Renal pelvis (tissue), 4 donors: ENCODE results near the gene PRKAG1. TPM values are rescaled to one million over a fixed set of nuclear protein-coding genes. Genes with fewer than 3 reads are reported as not detected.
A peak's percentile ranks its signal among the peaks of the same experiment; 100 is the strongest.

Experiments used
- DNase-seq: peaks from one replicate; pipeline ENCODE4 v3.0.0-alpha.2; 2013
- polyA plus RNA-seq, 3 donors: library from polyadenylated mRNA; unstranded; fragments of 120-200 nt; gene quantifications; one replicate each; pipeline ENCODE4 v1.2.1, GENCODE V29; 2013; ENCODE audit not compliant: insufficient read length in 3 of 3

PRKAG1 gene
- polyA plus RNA-seq, 3 donors: 71.6 to 87.5 (median 83.5) TPM

DNA sequence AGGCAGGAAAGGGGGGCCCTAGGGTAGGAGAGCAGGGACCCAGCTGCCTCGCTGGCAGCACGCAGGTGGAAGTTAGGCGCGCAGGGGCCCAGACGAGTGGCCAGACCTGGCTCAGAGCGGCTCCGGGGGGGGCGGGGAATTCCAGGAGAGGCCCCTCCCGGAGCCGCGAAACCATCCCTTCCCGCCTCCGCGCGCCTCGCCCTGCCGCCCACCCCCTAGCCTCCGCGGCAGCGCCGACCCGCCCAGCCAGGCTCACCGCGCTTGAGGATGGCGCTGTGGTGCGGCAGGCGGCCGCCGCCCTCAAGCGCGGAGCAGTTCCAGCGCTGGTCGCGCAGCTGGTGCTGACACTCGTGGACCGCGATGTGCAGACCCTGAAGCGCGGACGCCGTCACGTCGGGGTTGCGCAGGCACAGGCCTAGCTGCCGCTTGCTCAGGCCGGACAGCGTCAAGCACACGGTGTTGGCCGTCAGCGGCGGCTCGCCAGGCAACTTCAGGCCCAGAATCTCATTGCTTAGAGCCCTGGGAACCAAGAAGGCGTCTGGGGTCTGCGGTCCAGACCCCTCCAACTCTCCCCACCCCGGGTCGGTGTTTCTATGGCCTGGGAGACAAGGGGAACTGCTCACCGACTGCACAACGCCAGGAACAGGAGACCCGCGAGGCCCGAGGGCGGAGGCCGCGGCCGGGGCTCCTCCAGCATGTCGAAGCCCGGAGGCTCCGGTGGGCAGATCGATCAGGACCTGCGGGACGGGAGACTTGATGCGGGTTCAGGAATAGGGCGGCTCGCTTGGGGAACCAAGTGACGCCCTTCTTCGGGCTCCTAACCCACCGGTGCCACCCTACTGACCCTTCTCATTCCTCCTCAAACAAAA is 48.5 kb downstream of the PRKAG1 start:
- no peak for DNase-seq

- DNase-seq: no peak
These were observed 49.3 kb downstream of the PRKAG1 start for GRCh38 chr12:48969160-48969771.

DNA sequence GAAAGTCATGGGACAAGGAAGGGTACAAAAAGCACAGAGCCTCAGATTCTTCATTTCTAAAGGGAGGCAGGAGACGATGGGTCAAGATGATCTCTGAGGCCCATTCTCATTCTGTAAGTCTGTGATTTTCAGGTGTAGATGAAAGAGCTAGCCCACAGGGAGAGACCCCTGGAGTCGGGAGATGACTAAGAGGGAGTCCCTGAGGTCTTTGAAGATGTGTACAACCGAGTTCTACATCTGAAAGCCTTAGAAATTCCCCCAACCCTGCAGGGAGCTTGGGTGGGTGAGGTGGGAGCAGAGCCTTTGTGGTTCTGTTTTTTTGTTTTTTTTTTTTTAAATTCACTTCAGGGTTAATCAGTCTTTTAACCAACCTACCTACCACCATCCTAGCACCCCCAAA is 50.1 kb downstream of the PRKAG1 start:
- DNase-seq: no peak

GRCh38 chr12:48967991-48968390 is 50.6 kb downstream of the PRKAG1 start:
- no peak for DNase-seq

DNA sequence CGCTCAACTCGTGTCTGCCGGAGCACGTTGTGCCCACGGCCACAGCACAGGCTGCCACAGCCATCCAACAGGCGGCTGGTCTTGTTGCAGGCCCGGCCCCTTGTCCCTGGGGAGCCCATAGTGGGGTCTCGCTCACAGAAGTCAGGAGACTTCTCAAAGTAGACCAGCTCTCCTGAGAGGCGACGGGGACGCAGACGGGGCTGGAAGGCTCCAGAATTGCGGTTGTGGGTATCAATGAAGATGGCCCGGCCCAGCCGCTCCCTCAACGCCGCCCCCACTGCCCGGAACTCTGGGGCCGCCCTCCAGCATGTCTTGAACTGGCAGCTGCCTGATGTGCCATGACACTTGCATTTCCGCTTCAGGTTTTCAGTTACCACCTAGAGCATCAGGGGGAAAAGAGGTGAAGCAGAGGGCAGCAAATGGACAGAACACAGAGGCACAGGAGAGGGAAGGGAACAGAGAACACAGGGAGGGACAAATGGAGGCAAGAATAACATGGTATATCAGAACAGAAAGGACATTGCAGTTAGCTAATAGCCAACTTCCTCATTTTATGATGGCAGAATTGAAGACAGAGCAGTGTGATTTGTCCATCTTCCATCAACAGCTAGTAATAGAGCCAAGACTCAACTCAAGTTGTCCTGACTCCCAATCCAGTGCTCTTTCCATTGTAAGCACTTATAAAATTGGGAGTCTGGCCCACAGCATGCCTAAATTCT is 52.2 kb downstream of the PRKAG1 start:
- DNase-seq: no peak

GRCh38 chr12:48965298-48965838 is 53.2 kb downstream of the PRKAG1 start:
- no peak for DNase-seq

DNA sequence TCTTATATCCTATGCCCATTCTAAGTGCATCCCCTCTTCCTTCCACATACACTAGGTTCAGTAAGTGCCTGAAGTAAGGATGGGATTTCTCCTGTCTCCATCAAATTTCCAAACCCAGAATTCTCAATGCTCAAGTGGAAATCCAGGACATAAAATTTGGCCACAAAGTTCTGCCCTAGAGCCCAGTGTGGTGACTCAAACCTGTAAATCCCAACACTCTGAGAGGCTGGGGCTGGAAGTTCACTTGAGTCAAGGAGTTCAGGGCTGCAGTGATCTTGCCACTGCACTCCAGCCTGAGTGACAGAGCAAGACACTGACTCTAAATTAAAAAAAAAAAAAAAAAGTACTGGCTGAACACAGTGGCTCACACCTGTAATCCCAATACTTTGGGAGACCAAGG is 56.8 kb downstream of the PRKAG1 start:
- DNase-seq: no peak

DNA sequence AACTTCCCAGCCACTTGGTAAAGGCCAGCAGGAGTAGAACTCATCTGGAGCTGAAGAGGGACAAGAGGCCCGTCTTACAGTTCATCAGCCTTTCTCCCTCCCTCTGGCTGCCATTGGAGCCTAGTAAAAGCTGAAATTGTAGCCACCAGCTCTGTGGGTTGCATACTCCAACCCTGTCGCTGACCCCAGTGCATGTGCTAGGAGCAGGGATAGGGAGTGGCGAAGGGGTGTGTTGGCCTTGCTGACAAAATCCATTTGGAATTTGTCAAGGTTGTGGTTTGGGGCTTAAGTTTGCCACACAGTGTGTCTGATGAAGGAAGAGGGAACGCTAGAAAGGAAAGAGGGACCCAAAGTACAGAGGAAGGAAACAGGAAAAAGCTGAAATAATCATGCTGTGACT is 57.2 kb downstream of the PRKAG1 start:
- no peak for DNase-seq

- no peak for DNase-seq
These were observed 57.7 kb downstream of the PRKAG1 start for GRCh38 chr12:48960834-48961233.

DNA sequence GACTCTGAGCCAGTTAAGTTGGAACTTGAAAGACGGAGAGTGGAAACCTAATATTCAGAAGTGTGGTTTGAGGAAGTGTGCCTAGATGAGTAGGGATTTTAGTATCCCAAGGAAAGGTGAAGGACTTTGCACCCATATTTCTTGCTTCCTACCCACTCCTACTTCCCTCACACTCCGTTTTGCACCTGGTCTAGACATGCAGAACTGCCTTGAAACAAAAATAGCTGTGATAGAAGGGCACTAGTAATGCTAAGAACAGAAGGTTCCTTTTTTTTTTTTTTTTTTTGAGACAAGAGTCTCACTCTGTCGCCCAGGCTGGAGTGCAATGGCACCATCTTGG is 60.6 kb downstream of the PRKAG1 start:
- DNase-seq: no peak

GRCh38 chr12:48957141-48958048 is 61.2 kb downstream of the PRKAG1 start, which contains the start of gene ARF3:
ARF3 (minus strand) TSS chr12:48957487; CDS start chr12:48941095, 16,392 bp downstream.
- peak; percentile 96 for DNase-seq

GRCh38 chr12:48956279-48957140 is 62.1 kb downstream of the PRKAG1 start:
- peak; percentile 92 for DNase-seq

DNA sequence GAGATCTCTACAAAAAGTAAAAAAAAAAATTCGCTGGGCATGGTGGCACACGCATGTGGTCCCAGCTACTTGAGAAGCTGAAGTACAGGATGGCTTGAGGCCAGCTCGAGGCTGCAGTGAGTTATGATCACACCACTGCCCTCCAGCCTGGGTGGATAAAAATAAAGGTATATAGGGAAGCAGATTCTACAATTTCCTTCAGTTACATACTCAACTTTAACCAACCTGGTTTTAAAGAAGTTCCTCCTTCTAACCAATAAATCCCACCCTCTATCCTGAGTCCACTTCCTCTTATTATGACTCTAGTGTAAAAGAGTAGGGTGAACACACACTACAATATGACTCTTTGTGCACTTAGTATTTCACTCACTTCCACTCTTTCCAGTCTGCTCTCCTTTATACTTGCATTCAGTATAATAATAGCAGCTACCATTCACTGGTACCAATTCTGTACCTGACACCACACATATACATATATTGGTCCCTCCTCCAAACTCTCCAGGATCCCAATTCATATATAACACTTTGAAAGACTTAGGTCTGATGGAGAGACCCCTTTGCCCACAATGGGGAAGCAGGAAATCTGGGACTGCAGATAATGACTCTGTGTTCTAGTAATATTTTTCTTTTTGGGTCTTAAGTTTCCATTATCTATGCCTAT is 63.6 kb downstream of the PRKAG1 start:
- DNase-seq: no peak

DNA sequence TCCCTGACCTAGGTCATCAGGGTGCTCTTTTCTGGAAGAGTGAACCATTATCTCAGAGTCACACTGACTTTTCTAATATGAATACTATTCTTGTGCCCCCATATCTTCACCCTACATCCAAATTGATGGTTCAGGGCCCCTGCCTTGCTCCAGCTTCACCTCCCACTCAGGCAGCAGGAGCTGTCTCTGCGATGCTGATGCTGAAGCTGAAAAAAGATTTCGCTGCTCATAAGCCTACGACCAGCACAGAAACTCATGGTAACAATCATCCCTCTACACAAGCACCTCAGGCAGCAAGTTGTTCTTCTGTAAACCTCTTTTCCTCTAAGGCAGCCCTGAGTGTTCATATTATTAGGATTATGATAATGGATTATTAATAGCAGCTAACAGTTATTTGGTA is 64.5 kb downstream of the PRKAG1 start:
- no peak for DNase-seq

- DNase-seq: no peak
These were observed 65.9 kb downstream of the PRKAG1 start for GRCh38 chr12:48952691-48953090.
